GM18505 (cell line): ENCODE results near the gene GRP.

Experiments
- ATAC-seq: cut with Tn5 transposase; IDR thresholded peaks from one replicate; pipeline ENCODE4 v1.9.1; 2021; ENCODE audit not compliant: unreplicated experiment
- POLR2A ChIP-seq: IDR thresholded peaks from 4 replicates; pipeline ENCODE4 v1.6.1; 2011; ENCODE audit warnings: borderline replicate concordance; ENCODE audit not compliant: insufficient read depth, insufficient read length; ENCODE audit errors: extremely low read depth

Gene GRP

DNA sequence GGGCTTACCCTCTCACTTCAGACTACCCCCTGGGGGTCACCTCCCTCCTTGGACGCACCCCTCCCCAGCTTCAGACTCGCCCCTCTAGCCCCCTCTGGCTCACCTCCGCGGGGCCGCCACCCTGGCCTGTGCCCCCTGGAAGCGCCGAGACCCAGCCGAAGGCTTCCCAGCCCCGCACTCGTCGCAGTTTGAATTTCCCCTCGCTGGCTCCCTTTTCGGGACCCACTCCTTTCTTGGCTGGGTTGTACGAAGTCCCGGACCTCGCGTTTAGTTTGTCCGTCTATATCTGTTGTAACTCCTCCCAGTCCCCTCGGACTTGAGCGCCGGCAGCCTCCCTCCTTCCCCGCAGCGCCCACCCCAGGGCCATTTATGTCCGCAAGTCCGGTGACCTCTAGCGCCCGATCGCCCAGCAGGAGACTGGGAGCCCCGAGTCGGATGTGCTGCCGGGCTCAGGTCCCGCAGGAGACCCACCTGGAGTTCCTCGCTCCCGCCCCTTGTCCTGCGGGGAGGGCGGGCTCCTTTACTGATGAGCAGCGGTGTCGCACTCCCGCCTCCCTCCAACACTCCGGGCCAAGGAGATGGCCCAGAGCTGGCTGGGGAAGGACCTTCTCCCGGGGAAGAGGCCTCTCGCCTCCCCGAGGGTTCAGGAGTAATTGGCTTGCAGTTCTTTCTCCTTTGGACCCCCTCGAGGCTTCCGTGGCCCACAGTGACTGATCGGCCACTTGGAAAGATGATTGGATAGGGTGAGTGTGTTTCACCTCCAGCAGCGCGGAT is 54.0 kb downstream of the GRP start:
- TF ChIP-seq POLR2A = no peak
- no peak for ATAC-seq

DNA sequence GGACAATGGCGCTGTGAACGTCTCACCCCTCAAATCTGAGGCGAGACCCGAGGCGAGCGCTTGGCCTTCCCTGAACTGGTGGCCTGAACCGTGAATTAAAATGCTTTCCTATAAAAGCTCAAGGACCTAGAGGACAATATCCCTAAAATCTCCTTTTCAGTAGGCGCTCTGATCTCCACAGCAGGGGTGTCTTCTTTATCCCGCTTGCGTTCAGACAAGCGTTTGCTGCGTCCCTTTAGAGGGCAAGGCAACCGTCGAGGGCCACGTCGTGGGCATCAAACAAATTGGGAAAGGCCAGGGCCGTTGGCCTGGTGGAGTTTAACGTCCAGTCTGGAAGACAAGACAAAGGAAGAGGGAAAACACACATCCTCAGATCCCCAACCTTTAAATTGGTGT is 54.6 kb downstream of the GRP start:
- ATAC-seq = no peak
- no peak for TF ChIP-seq POLR2A

DNA sequence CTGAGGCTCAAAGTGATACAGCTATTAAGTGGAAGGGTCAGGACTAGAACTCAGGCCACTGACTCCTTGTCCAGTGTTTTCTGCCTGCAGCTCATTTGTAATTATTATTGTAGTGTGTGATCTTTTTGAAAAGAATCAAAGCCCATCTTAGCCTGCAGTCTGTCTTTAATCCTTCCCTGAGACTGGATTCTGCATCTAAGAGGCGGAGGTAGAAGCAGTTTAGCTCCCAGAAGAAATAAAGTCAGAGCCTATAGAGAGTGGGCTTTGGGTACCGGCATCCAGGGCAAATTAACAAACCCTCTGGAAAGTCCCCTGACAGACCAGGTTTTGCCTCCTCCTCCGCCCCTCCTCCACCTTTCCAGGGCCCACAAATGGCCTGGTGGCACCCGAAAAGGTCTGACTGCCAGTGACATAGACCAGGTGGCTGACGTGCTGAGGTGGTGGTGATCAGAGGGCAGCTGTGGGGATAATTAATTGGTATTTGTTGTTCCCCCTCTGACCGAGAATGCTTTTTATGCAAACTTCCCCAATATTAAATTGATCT is 55.5 kb downstream of the GRP start:
- no peak for ATAC-seq

DNA sequence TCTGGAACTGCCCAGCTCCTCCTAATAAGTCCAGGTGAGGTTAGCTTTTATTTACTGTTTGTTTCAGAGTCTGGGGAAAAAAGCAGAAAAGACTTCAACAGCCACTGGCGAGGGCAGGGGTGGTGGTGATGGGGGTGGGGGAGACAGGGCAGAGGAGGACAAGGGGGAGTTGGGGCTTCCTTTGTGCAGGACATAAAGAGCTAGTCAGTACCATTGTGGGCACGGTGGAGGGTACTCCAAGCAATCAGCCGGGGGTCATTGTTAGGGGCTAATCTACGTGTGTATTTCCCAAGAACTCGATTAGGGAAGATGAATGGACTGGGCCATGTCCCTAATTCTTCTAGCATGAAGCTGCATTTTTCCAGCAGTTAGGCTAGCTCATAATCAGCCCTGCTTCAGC is 56.1 kb downstream of the GRP start:
- ATAC-seq = no peak
- no peak for TF ChIP-seq POLR2A

More for the DNA sequence above, 55.5 kb downstream of the GRP start:
- no peak for TF ChIP-seq POLR2A

DNA sequence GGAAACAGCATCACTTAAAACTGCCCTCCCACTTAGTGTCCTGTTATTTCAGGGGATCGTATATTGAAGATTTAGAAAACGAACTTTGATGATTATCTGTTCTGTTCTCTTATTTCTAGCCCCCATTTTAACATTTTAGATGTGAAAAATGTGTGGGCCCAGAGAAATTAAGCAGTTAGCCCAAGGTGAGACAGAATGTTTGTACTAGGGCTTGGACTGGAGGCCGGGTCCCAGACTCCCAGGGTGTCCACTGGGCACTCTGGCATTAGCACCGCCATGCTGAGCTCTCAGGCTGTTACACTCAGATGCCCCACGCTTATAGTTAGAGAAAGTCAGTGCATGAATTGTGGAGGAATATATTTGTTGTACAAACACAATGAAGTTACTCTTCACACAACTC is 58.8 kb downstream of the GRP start:
- no peak for TF ChIP-seq POLR2A
- no peak for ATAC-seq

DNA sequence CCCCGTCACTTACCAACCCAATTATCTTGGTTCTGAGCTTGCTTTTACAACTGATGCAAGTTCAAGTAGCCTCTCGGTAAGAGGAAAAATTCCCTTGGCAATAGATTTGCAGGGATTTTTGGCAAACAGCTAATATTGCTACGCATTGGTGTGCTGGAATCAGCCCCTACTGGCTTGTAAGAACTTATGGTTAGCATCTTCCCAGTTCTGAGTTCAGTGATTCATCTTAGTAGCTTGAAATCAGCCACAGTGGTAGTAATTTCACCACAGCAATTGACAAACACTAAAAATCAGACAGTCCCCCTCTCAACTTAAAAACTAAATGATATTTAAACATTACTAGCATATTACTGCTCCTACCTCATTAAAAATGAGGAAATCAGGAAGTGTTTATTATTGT is 59.2 kb downstream of the GRP start:
- no peak for TF ChIP-seq POLR2A
- ATAC-seq = no peak

DNA sequence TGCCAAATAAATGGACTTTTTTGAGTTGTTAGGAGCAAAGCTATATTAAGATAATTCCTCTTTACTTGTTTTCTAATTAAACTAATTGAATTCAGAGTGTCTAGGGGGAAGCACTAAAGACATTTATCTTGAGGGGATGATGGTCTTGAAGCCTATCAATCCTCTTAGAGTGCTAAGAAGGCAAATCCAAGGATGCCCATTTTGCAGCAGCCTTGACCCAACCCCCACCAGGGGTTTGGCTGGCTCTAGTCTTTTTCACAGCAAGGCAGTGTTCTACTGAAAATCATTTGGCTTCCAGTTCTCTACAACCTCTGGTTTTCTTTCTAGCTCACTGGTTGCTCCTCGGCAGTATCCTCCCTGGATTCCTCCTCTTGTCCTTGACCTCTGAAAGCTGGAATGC is 59.8 kb downstream of the GRP start:
- TF ChIP-seq POLR2A = no peak

More for the DNA sequence above, 59.8 kb downstream of the GRP start:
- no peak for ATAC-seq
